Measurements from ENCODE around the gene OR14J1.

GRCh38 chr6:29295181-29295585 lies 6.3 kb upstream of the OR14J1 start:
- TF ChIP-seq CTCF (IDR thresholded peaks at IDR 0.05; ENCODE audit: low read depth, low read length, missing input control) (no peak), GABPA (IDR thresholded peaks at IDR 0.05 in 1 of 2, conservative IDR thresholded peaks at IDR 0.05 in 1 of 2) (no peak), RXRA (IDR thresholded peaks at IDR 0.05) (no peak)
- TF ChIP-seq, protein P1, sequence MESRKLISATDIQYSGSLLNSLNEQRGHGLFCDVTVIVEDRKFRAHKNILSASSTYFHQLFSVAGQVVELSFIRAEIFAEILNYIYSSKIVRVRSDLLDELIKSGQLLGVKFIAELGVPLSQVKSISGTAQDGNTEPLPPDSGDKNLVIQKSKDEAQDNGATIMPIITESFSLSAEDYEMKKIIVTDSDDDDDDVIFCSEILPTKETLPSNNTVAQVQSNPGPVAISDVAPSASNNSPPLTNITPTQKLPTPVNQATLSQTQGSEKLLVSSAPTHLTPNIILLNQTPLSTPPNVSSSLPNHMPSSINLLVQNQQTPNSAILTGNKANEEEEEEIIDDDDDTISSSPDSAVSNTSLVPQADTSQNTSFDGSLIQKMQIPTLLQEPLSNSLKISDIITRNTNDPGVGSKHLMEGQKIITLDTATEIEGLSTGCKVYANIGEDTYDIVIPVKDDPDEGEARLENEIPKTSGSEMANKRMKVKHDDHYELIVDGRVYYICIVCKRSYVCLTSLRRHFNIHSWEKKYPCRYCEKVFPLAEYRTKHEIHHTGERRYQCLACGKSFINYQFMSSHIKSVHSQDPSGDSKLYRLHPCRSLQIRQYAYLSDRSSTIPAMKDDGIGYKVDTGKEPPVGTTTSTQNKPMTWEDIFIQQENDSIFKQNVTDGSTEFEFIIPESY (IDR thresholded peaks at IDR 0.05) = no peak
- TF ChIP-seq, protein P2, sequence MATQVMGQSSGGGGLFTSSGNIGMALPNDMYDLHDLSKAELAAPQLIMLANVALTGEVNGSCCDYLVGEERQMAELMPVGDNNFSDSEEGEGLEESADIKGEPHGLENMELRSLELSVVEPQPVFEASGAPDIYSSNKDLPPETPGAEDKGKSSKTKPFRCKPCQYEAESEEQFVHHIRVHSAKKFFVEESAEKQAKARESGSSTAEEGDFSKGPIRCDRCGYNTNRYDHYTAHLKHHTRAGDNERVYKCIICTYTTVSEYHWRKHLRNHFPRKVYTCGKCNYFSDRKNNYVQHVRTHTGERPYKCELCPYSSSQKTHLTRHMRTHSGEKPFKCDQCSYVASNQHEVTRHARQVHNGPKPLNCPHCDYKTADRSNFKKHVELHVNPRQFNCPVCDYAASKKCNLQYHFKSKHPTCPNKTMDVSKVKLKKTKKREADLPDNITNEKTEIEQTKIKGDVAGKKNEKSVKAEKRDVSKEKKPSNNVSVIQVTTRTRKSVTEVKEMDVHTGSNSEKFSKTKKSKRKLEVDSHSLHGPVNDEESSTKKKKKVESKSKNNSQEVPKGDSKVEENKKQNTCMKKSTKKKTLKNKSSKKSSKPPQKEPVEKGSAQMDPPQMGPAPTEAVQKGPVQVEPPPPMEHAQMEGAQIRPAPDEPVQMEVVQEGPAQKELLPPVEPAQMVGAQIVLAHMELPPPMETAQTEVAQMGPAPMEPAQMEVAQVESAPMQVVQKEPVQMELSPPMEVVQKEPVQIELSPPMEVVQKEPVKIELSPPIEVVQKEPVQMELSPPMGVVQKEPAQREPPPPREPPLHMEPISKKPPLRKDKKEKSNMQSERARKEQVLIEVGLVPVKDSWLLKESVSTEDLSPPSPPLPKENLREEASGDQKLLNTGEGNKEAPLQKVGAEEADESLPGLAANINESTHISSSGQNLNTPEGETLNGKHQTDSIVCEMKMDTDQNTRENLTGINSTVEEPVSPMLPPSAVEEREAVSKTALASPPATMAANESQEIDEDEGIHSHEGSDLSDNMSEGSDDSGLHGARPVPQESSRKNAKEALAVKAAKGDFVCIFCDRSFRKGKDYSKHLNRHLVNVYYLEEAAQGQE (IDR thresholded peaks at IDR 0.05) = no peak
